ENCODE data around the gene CTSA.

CTSA gene

GRCh38 chr20:45948261-45948733 lies 57.2 kb downstream of the CTSA start:
- ATAC-seq (no peak), DNase-seq (no peak)
- no peaks in the 10 kb centered on the region for H3K9me3 Mint-ChIP-seq
- no peak overlapping the region for H3K4me3 Mint-ChIP-seq
- H3K27ac Mint-ChIP-seq: peak overlapping the region in 1 of 2 donors; percentile 3
- no peaks in the 10 kb centered on the region for H3K27me3 Mint-ChIP-seq
- H3K4me1 Mint-ChIP-seq: peaks cover 24% of the 10 kb centered on the region

Measured in stimulated activated naive CD8-positive, alpha-beta T cell treated with anti-CD3 and anti-CD28 coated beads, Interleukin-15, amount 100 ng/mL, for 72 hours (primary cell).